GM23338 (cell line): ENCODE measurements around the gene CCDC197.

Experiments
- CTCF ChIP-seq, 2 experiments: fragments of 200-600 bp in 1 of 2; sonication (generic) in 1 of 2; conservative IDR thresholded peaks; 2 replicates each; pipeline versions ENCODE4 v1.5.1 to v1.6.1; 2016 to 2017; ENCODE audit warnings: antibody characterized with exemption in 2 of 2, low read depth in 2 of 2, mild to moderate bottlenecking in 2 of 2, moderate library complexity in 1 of 2
- ETS1 ChIP-seq: IDR thresholded peaks from 2 replicates; pipeline ENCODE4 v1.6.1; 2016; ENCODE audit warnings: antibody characterized with exemption
- REST ChIP-seq: IDR thresholded peaks from one replicate; pipeline ENCODE4 v1.6.1; 2018; ENCODE audit warnings: antibody characterized with exemption; ENCODE audit not compliant: unreplicated experiment

DNA sequence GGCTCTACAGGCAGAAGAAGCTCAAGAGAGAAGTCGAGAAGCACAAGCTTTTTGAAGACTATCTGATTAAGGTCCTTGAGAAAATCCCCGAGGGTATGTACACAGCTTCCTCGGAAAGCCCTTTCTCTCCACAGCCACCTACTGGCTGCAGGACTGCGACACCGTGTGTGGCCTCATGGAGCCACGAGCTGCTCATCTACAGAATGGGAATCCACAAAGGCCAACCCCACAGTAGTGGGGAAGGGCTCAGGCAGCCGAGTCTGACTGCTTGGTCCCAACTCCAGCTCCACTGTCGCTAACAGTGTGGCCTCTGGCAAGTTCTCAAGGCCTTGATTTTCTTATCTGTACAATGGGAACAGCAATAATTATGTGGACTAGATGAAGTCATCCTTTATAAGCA, 2.5 kb downstream of the CCDC197 start:
- TF ChIP-seq CTCF (conservative IDR thresholded peaks at IDR 0.05; ENCODE audit: low read depth in 2 of 2): peak in 1 of 2 experiments; percentile 26; a peak in 2 of 4 replicates
- no peak for TF ChIP-seq REST
- no peak for TF ChIP-seq ETS1
